Testis (tissue), 2 donors: ENCODE data around the gene ATP5F1D.

ENCODE experiments used
- POLR2A ChIP-seq: fragments of 450-650 bp; IDR thresholded peaks from one replicate; pipeline ENCODE4 v1.6.1; 2017; ENCODE audit warnings: antibody characterized with exemption, mild to moderate bottlenecking, moderate library complexity
- TF ChIP-seq, protein P1 (sequence below), 3 experiments: fragments of 450-650 bp in 2 of 3; fragments of 200-600 bp in 1 of 3; sonication (generic) in 1 of 3; IDR thresholded peaks; one replicate each; pipeline ENCODE4 v1.5.1; 2016 to 2019; ENCODE audit warnings: antibody characterized with exemption in 3 of 3, mild to moderate bottlenecking in 2 of 3, moderate library complexity in 1 of 3

- TF ChIP-seq, protein P1, sequence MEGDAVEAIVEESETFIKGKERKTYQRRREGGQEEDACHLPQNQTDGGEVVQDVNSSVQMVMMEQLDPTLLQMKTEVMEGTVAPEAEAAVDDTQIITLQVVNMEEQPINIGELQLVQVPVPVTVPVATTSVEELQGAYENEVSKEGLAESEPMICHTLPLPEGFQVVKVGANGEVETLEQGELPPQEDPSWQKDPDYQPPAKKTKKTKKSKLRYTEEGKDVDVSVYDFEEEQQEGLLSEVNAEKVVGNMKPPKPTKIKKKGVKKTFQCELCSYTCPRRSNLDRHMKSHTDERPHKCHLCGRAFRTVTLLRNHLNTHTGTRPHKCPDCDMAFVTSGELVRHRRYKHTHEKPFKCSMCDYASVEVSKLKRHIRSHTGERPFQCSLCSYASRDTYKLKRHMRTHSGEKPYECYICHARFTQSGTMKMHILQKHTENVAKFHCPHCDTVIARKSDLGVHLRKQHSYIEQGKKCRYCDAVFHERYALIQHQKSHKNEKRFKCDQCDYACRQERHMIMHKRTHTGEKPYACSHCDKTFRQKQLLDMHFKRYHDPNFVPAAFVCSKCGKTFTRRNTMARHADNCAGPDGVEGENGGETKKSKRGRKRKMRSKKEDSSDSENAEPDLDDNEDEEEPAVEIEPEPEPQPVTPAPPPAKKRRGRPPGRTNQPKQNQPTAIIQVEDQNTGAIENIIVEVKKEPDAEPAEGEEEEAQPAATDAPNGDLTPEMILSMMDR (IDR thresholded peaks at IDR 0.05): no peak
- no peak for TF ChIP-seq POLR2A
These were observed 17.3 kb upstream of the ATP5F1D start for GRCh38 chr19:1224047-1224825.
